GM19397 (cell line): Measurements from ENCODE around the gene HTR2A.

Source experiments
- ATAC-seq: cut with Tn5 transposase; IDR thresholded peaks from one replicate; pipeline ENCODE4 v1.9.1; 2021; ENCODE audit warnings: mild to moderate bottlenecking, moderate library complexity; ENCODE audit not compliant: unreplicated experiment

The HTR2A gene

GRCh38 chr13:46871557-46871956, 25.3 kb downstream of the HTR2A start:
- ATAC-seq, result no peak

GRCh38 chr13:46868091-46868490, 28.8 kb downstream of the HTR2A start:
- no peak for ATAC-seq

DNA sequence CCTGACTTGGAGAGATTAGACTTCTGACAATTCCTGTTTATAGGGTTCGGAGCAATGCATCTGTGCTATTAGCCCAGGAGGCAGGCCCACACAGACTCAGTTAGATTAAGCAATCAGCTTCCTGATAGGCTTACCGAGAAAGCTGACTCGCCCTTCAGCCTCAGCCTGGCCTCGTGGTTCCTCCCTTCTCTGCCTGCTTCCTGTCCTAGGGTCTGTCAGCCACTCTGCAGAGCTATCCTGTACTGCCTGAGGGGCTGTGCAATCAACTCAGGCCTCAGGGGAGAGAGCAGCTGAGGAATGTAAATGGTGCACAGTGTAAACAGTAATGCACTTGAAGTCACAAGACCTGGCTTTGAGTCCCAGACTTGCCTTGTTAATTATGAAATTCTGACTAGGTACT, 30.7 kb downstream of the HTR2A start:
- ATAC-seq, result no peak

DNA sequence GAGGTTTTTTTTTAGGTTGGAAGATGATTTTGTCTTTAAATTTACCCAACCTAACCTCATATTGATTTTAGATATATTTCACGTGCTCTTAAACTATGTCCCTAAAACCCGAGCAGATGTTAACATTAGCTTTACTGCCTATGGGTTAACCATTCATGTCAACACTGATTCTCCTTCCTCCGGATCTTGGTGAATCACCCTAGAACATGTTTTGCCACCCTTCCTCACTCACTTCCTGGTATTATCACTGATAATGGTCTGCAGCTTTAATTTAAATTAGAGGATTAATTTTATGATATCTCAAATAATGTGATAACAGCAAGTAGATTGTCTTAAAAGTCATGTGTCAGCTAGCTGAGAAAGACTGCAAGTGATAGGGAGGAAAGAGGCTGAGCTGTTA, 31.9 kb downstream of the HTR2A start:
- no peak for ATAC-seq

- no peak for ATAC-seq
Observed at GRCh38 chr13:46861959-46862358, 34.9 kb downstream of the HTR2A start.

GRCh38 chr13:46860722-46861121, 36.1 kb downstream of the HTR2A start:
- no peak for ATAC-seq

DNA sequence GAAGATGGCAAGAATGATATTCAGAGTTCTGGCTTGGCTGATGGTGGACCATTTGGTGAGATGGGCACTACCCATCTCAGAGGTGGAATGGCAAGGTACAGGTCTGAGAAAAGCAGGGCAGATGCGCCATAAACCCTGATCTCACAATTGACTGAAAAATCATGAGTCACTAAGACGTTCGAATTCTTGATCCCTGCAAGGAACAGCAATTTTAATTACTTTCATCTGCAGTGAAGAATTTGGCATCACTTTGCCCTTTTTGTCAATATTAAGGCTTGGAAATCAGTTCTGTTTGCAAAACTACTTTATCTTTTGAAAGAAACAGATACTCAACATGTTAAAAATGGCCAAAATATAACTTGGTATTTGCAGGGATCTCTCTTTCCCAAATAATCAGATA, 38.1 kb downstream of the HTR2A start:
- ATAC-seq, result no peak

- no peak for ATAC-seq
Observed at GRCh38 chr13:46858163-46858562, 38.7 kb downstream of the HTR2A start.

GRCh38 chr13:46855664-46856063, 41.2 kb downstream of the HTR2A start:
- no peak for ATAC-seq

GRCh38 chr13:46855166-46855565, 41.7 kb downstream of the HTR2A start:
- no peak for ATAC-seq

GRCh38 chr13:46852168-46852567, 44.7 kb downstream of the HTR2A start:
- no peak for ATAC-seq

DNA sequence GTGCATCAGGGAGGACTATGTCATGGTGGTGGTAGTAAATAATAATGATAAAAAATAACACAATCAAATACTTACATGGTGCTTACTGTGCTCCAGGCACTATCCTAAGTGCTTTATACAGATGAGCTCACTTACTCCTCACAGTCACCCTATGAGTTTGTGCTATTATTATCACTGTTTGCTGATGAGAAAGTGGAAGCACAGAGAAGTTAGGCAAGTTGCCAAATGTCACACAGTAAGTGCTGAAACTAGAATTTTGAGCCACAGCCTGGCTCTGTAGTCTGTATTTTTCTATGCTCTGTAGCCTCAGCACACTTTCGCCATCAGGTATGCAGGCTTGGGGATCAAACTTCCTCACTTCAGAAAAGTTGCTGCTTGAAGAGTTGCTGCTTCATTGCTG, 46.6 kb downstream of the HTR2A start:
- no peak for ATAC-seq

DNA sequence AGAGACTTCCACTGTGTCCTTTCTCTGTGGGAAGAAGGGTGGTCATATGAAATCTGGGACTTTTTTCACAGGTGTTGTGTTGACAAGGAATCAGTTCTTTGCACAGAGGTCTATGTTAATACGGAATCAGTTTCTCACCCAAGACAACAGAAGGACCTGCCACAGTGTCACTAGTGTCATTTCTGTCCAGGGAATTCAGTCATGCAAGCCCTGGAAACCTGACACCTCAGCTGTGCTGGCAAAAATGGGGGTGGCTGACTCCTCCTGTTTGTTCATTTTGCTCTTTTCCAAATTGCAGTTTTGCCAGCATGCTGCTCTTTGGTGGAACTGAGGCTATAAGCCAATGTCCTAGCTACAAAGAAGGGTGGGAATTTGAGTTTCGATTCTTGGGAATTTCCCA, 50.1 kb downstream of the HTR2A start:
- ATAC-seq, result no peak

GRCh38 chr13:46845146-46845545, 51.7 kb downstream of the HTR2A start:
- ATAC-seq, result no peak

GRCh38 chr13:46844431-46844830, 52.4 kb downstream of the HTR2A start:
- no peak for ATAC-seq

DNA sequence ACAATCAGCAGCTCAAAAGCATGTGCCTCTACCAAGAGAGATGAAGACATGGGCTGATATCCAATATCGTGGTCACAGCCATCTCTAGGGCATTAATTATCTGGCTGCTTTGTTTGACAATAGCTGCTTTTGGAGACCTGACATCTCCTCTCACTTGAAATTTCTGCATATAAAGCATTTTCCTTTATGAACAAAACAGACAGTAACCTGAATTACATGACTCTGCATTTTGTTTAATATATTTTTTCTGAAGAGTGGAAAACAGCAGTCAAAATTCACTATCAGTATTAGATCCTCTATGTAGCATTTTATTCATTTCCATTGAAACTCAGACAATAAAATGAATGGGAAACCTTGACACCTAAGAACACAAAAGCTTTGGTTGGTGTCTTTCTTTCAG, 57.5 kb downstream of the HTR2A start:
- no peak for ATAC-seq

DNA sequence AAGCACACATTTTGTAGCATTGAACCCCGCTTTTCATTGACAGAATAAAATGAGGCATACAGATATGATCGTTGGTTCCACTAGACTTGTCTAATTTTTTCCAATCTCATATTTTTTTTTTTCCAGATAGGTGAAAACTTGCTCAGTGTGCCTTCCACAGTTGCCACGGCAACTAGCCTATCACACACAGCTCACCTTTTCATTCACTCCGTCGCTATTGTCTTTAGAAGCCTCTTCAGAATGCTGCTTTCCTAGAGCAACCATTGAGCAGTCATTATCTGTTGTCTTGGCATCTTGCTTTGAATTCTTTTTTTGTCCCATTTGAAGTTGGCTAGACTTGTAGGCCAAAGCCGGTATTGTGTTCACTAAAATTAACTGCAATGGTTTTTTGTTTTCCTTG, 62.2 kb downstream of the HTR2A start:
- ATAC-seq, result no peak

- ATAC-seq, result no peak
Observed at GRCh38 chr13:46831588-46832194, 65.2 kb downstream of the HTR2A start.

DNA sequence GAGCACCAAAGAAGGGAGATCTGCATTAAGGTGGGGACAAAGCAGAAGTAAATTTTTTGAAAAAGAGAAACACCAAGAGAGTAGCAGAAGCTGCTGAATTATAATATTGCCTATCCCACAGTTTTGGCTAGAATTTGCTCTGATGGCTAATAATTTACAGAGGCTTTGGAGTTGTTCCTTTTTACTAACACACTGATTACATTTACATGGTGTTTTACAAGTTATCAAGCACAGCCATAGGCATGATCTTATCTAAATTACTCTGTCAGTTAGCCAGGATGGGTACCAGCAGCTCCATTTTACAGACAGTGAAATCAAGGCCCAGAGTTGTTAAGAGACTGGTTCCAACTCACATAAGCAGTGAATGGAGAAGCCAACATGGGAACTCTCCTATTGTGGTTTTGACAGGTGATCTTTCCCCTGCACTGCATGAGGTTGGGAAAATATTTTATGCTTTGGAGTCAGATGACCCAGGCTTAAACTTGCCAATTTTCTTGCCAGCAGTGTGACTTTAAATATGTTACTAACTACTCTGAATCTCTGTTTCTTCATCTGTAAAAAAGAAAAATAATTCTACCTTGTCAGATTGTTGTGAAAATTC, 66.3 kb downstream of the HTR2A start:
- no peak for ATAC-seq

GRCh38 chr13:46822551-46822950, 74.3 kb downstream of the HTR2A start:
- ATAC-seq, result no peak

DNA sequence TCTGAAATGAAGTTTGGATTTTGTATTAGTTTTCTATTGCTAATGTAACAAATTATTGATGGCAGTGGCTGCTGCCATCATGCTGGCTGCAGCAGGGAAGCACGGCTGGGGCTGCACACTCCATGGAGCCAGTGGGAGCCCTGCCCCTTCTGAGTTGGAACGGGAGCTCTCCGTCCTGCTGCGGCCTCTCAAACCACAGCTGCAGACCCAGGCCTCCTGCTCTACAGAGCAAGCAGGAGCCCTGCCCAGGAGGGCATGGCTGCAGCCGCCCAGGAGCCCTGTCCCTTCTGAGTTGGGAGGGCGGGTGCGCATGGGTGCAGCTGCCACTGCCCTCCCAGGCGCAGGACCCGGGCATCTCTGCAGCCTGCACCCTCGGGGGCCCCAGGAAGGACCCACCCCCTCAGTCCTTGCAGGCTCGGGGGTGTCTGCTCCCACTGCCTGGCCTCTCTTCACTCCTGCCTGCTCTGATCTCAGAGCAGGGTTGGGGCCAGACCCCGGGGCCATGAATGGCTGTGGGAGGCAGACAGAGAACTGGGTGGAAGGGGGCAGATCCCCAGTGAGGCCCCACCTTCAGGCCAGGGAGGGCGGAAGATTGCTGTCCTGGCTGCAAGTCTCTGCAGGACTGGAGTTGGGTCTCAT, 78.9 kb downstream of the HTR2A start:
- no peak for ATAC-seq

DNA sequence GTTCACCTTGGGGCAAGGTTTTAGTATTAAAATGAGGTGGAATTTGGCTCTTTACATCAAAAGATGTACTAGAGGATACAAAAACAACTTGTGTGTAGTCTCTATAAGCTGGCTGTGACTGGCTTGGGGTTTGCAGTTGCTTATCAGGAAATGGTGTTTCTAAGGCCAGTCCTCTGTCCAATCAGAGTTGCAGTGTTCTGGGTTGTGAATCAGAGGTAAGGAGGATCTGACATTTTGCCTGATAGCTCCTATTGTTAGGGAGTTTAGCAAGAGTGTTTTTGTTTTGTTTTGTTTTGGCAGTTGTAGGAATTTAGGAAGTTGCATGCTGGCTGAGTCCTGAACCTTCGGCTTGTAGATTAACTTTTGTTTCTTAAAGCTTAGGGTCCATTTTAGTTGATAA, 79.8 kb downstream of the HTR2A start:
- ATAC-seq, result no peak

DNA sequence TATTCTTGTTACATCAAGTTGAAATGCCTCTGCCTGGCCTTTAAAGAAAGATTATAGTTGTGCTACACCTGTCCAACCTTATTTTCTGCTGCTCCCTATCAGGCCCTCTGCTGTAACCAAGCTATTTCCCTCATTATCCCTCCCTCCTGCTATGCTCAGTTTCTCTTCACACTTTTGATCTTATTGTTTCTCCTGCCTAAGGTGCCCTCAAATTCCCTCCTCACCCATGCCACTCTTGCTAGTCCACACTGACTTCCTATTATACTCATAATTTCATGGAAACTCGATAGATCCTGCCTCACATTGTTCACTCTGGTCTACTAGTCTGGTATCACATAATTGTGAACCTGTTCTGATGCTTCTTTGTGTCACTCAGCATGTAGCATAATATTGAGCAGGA, 80.5 kb downstream of the HTR2A start:
- ATAC-seq, result no peak
